ENCODE measurements around the gene CCDC71L.

CCDC71L gene

GRCh38 chr7:106671160-106671559 lies 10.2 kb upstream of the CCDC71L start:
- FAIRE-seq = no peak
- TF ChIP-seq TAF1 (IDR thresholded peaks at IDR 0.05; ENCODE audit: borderline replicate concordance, low read depth, low read length) (no peak), POLR2A (IDR thresholded peaks at IDR 0.05; ENCODE audit: low read depth, low read length) (no peak), POLR2AphosphoS5 (IDR thresholded peaks at IDR 0.05; ENCODE audit: low read depth, low read length) (no peak)
- no peak for DNase-seq (ENCODE audit: insufficient read length)

- no peak for DNase-seq (ENCODE audit: insufficient read length)
- no peak for FAIRE-seq
- TF ChIP-seq POLR2A (IDR thresholded peaks at IDR 0.05; ENCODE audit: low read depth, low read length) = no peak
- TF ChIP-seq POLR2AphosphoS5 (IDR thresholded peaks at IDR 0.05; ENCODE audit: low read depth, low read length) = no peak
- TF ChIP-seq TAF1 (IDR thresholded peaks at IDR 0.05; ENCODE audit: borderline replicate concordance, low read depth, low read length) = no peak
These were observed 8.0 kb upstream of the CCDC71L start for GRCh38 chr7:106668861-106669524.

GRCh38 chr7:106666353-106666752 lies 5.4 kb upstream of the CCDC71L start:
- no peak for TF ChIP-seq POLR2A (IDR thresholded peaks at IDR 0.05; ENCODE audit: low read depth, low read length)
- no peak for TF ChIP-seq POLR2AphosphoS5 (IDR thresholded peaks at IDR 0.05; ENCODE audit: low read depth, low read length)
- no peak for TF ChIP-seq TAF1 (IDR thresholded peaks at IDR 0.05; ENCODE audit: borderline replicate concordance, low read depth, low read length)
- no peak for DNase-seq (ENCODE audit: insufficient read length)
- FAIRE-seq = no peak

DNA sequence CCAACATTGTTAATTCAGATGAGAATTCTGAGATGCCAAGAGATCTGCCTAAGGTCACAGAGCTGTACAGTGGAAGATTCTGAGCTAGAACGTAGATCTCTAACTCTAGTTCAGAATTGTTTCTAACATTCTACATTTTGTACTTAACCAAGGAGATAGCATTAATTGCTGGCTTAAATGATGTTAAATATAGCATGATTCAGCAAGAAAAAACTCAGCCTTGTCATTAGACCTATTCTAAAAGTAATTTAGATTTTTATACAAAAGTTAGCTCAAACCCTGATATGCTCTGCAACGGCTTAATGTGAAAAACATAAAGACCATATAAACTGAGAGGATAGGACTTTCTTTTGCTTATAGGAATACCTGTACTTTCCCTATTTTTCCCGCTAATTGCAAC lies 3.4 kb upstream of the CCDC71L start:
- DNase-seq (ENCODE audit: insufficient read length) (no peak), FAIRE-seq (no peak)
- TF ChIP-seq POLR2AphosphoS5 (IDR thresholded peaks at IDR 0.05; ENCODE audit: low read depth, low read length) (no peak), TAF1 (IDR thresholded peaks at IDR 0.05; ENCODE audit: borderline replicate concordance, low read depth, low read length) (no peak), POLR2A (IDR thresholded peaks at IDR 0.05; ENCODE audit: low read depth, low read length) (no peak)

DNA sequence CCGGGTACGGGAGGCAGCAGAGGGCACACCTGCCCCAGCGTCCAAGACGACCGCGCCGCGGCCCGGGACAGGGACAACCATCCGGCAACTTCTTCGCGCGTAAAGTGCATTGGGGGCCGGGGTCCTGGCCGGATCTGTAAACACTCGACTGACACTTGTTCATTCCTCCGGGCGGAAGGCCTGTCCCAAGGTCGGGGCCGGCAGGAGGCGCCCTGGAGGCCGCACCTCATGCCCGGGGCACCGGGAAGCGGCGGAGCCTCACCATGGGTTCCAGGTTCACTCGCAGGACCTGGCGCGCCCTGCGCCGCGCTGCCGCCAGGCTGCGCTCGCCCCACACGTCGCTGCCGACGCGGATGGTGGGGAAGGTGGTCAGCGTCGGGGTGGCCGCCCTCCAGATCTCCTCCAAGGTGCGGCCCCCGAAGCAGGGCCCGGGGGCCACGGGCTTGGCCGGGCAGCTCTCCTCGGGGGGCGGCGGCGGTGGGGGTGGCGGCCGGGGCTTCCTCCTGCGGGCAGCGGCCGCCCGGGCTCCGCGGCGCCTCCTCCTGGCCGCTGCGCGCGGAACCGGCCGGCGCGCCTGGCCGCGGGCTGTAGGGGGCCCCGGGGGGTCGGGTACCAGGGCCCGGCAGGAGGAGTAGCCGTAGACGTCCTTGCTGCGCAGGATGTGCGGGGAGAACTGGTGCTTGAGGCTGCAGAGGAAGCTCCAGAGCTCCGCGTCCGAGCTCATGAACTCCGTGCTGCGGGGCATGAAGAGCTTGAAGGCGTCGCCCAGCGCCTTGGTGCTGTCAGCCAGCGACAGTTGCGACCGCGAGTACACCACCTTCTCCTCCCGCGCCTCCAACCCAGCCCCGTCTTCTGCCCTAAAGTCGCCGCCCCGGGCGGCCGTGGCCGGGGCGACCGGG lies 746 bp downstream of the CCDC71L start:
- peak; percentile 92 for FAIRE-seq
- DNase-seq (ENCODE audit: insufficient read length) = peak; percentile 68
- TF ChIP-seq TAF1 (IDR thresholded peaks at IDR 0.05; ENCODE audit: borderline replicate concordance, low read depth, low read length) (no peak), POLR2AphosphoS5 (IDR thresholded peaks at IDR 0.05; ENCODE audit: low read depth, low read length) (no peak; the same call in 1 of the 2 replicates), POLR2A (IDR thresholded peaks at IDR 0.05; ENCODE audit: low read depth, low read length) (peak; percentile 37; the same call in 1 of the 2 replicates)

DNA sequence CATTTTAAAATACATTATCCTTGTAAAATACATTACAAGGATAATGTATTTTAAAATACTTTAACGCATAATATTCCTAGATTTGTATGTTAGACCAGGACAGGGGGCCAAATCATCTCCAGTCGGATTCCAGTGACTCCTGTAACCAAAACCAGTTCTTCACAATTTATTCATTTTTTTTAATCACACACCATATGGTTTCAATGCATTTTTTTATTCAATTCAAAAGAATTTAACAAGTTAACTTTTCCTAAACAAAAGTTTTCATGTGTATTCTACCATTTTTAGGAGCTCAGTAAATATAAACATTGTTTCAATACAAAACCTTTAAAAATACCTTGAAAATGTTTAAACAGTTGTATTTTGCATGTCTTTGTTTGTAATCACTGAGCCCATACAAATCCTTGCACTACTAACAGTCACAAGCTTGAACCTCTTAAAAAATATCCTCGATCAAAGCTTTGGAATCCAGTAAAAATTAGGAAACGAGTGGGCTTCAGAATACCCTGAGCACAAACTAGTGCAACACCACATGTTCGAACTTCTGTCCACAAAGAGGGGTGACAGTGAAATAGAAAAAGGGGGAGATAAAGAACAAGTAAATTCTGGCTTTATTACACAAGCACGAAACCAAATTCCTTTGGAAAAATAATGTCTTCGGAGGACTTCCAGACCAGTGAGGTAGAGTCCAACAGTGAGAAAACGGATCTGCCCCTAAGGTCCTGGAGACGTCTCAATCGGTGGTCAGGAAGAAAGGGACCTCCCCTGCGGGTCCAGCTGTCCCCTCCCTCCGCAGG lies 1.6 kb downstream of the CCDC71L start:
- TF ChIP-seq POLR2AphosphoS5 (IDR thresholded peaks at IDR 0.05; ENCODE audit: low read depth, low read length) (no peak), POLR2A (IDR thresholded peaks at IDR 0.05; ENCODE audit: low read depth, low read length) (no peak), TAF1 (IDR thresholded peaks at IDR 0.05; ENCODE audit: borderline replicate concordance, low read depth, low read length) (no peak)
- FAIRE-seq = peak; percentile 68
- DNase-seq (ENCODE audit: insufficient read length) = no peak

GRCh38 chr7:106658316-106659165 lies 2.4 kb downstream of the CCDC71L start:
- no peak for FAIRE-seq
- DNase-seq (ENCODE audit: insufficient read length) = no peak
- TF ChIP-seq POLR2AphosphoS5 (IDR thresholded peaks at IDR 0.05; ENCODE audit: low read depth, low read length) (no peak), POLR2A (IDR thresholded peaks at IDR 0.05; ENCODE audit: low read depth, low read length) (no peak), TAF1 (IDR thresholded peaks at IDR 0.05; ENCODE audit: borderline replicate concordance, low read depth, low read length) (no peak)

DNA sequence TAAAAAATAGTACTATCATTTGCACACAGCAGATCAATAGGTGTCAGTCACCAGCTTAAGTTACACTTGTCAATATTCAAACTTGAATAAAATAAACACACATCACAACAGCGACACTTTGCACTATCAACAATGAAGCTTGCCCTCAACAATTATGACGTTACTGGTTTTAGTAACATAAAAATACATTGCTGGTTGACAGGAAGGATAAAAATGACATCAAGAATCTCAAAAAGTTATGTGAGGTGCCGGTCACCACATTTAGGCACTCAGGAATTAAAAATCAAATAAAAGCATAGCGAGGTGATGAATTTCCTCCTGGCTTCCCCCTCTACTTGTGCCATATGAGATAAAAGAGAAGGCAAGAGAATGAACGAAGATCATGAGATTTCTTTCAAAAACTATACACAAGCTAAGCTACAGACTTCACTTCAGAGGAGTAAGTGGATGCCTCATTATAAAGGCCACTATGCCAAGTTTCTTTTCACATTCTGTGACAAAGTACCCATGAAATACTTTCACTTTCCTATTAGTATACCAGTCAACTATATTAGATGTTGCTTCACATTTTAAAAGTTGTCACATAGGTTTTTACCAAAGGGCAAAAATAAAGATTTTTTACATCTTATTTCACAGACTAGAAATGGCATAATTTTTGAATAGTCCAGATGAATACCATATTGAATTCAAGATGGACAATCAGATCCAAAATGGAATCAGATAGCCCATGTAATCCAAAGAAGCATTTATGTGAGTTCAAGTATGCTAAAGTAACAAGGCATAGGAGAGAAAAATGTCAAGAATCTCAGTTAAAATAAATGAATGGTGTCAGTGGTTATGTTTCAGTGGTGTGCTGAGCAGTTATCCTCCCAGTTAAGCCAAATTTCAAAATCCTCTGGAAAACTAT lies 3.6 kb downstream of the CCDC71L start:
- TF ChIP-seq TAF1 (IDR thresholded peaks at IDR 0.05; ENCODE audit: borderline replicate concordance, low read depth, low read length) (no peak), POLR2A (IDR thresholded peaks at IDR 0.05; ENCODE audit: low read depth, low read length) (no peak), POLR2AphosphoS5 (IDR thresholded peaks at IDR 0.05; ENCODE audit: low read depth, low read length) (no peak)
- no peak for FAIRE-seq
- DNase-seq (ENCODE audit: insufficient read length) = no peak

- TF ChIP-seq POLR2AphosphoS5 (IDR thresholded peaks at IDR 0.05; ENCODE audit: low read depth, low read length) (no peak), POLR2A (IDR thresholded peaks at IDR 0.05; ENCODE audit: low read depth, low read length) (no peak), TAF1 (IDR thresholded peaks at IDR 0.05; ENCODE audit: borderline replicate concordance, low read depth, low read length) (no peak)
- FAIRE-seq (no peak), DNase-seq (ENCODE audit: insufficient read length) (no peak)
These were observed 5.1 kb downstream of the CCDC71L start for GRCh38 chr7:106655703-106656498.
